OCI-M2 (cell line): ENCODE data around the gene NDUFA9.

Experiments used
- DNase-seq: peaks from one replicate; lab custom pipeline; 2025; ENCODE audit not compliant: unreplicated experiment; lab: John Stamatoyannopoulos, UW

NDUFA9 gene

DNA sequence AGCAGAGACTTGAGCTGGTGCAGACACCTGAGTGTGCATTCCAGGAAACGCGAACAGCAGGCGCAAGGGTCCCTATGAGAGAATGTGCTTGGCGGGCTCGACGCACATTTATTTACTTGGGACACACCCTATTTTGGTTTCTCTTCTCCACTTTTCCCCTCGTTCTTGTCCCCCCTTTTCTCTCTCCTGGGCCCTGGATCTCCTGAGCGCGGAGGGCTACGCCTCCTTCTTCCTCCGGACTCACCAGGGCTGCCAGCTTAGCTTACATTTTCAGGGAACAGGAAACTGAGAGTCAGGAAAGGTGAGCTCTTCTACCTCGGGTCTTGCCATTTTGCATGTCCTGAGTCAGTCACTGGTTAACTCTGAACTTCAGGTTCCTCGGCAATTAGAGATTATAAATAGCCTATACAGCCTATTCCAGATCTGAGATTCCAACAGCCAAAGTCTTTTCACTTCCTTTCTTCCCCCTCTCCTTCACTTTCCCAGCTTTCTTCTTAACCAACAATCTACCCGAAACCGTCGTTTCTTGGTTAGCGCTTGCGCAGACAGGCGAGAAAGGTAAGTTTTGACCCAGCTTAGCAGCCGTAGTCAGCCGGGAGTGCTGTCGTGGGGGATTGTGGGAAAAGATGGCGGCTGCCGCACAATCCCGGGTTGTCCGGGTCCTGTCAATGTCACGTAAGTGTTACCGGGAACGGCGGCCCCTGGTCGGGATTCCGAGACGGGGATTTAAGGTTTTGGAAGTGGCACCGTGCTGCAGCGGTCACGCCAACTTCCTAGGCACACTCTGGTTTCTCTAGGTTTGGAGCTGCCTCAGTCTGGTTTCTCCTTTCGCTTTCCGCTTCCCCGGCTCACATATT is at the start of gene NDUFA9, which contains the start of gene AKAP3:
Gene NDUFA9 (plus strand): TSS at position 614 of the 857 bp plus-strand sequence. CDS start 13 bp downstream, at position 627.
Gene AKAP3 (minus strand): TSS at position 551 of the 857 bp plus-strand sequence. CDS start 10,855 bp downstream, outside the sequence.
- peak; percentile 27 for DNase-seq

GRCh38 chr12:4603421-4603820 is 45.5 kb upstream of the NDUFA9 start:
- DNase-seq = no peak

- no peak for DNase-seq
These were observed 45.0 kb upstream of the NDUFA9 start for GRCh38 chr12:4603946-4604345.

DNA sequence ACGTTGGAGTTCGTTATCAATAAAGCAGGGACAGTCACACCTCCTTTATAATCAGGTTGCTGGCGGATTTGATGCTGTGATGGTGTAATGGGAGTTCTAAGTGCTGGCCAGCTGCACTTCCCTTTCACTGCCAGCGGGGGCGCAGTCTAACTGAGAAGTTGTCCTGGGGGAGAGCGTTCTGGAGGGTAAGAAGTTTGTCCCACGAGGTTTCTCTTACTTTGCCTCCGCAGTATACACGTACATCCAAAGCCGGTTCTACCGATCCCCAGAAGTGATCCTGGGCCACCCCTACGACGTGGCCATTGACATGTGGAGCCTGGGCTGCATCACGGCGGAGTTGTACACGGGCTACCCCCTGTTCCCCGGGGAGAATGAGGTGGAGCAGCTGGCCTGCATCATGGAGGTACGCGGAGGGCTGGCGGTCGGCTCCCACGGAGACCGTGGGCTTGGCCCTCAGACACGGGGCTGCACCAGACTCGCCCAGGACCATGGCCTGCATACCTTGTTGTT is 44.2 kb upstream of the NDUFA9 start:
- peak; percentile 19 for DNase-seq

DNA sequence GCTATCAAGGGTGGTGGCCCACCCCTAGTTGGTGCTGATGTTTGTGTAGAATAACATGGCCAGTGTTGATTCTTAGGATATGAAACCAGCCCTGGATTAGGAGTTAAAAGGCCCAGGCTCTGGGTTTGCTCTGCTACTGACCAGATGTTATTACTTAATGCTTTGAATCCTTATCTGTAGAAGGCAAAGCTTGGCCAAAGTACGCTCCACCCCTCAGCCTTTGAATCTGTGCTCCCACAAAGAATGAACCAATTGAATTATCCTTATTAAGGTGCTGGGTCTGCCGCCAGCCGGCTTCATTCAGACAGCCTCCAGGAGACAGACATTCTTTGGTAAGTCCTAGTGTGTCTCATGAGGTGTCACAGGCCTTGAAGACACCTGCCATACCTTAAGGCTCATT is 41.9 kb upstream of the NDUFA9 start:
- DNase-seq = no peak

DNA sequence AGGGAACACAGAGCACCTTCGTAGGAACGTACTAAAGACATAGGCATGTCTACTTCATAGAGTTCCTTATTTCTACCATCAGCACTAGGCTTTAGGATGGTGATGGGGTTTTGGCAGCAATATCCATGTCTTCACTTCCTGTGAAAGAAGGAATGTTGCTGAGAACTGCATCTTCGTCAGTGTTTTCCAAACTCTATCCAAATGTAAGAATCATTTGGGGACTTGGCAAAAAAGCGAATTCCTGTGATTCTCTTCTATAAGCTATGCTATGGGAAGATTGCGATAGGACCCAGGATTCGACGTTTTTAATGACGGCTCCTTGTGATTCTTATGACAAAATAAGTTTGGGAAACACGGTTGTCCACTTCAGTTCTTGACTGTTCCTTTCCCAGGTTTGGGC is 39.8 kb upstream of the NDUFA9 start:
- DNase-seq = no peak

GRCh38 chr12:4610481-4610880 is 38.4 kb upstream of the NDUFA9 start:
- no peak for DNase-seq

DNA sequence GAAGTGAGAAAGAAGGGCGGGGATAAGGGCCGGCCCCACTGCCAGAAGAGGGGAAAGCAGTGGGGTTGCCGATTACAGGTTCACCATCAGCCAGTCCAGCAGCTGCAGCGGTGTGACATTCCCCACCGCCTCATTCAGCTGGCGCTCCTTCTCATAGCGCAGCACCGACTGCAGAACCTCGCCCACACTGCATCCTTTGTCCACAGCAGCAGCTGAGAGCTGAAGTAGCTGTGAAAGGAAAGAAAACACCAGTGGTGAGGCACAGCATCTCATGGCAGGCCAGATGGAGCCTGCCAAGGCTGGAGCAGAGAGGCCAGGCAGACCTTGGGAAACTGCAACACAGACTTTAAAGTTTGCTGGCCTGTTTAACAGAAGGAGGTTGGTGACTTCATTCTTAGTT is 33.2 kb upstream of the NDUFA9 start:
- no peak for DNase-seq

GRCh38 chr12:4621511-4621910 is 27.4 kb upstream of the NDUFA9 start:
- no peak for DNase-seq

DNA sequence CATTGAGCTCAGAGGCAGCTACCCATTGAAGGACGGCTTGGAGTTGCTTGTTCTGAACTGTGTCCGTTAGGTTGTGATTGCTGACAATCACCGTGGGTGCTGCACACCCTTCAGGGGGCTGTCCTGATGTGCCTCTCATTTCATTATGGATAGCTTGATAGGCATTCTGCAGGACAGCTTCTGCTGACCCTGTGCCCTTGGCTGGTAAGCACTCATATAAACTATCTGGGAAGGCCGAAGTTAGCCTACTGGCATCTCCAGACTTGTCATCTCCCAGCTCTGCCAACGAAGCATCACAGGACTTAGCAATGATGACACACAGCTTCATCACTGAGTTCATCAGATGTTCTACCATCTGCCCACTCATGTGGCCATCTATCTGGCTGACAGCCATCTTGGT is 22.4 kb upstream of the NDUFA9 start:
- DNase-seq = no peak

- DNase-seq = no peak
These were observed 20.5 kb upstream of the NDUFA9 start for GRCh38 chr12:4628406-4628805.

DNA sequence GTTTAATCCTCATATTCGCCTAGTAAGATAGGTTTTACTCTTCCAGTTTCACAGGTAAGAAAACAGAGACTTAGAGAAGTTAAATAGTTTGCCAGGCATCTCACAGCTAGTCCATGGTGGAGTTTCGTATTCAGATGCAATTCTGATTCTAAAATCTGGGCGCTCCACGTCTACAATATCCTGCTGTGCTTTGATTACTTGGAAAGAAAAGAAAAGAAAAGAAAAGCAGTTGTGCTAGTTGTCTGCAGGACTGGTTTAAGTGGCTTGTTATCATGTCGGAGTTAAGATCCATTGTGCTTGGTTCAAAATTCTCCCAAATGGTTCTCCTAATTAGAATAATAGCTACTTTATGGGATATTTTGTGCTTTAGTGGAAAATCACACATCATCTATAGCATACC is 18.7 kb upstream of the NDUFA9 start:
- DNase-seq = no peak

GRCh38 chr12:4643747-4644146 is 5.2 kb upstream of the NDUFA9 start:
- DNase-seq = no peak

DNA sequence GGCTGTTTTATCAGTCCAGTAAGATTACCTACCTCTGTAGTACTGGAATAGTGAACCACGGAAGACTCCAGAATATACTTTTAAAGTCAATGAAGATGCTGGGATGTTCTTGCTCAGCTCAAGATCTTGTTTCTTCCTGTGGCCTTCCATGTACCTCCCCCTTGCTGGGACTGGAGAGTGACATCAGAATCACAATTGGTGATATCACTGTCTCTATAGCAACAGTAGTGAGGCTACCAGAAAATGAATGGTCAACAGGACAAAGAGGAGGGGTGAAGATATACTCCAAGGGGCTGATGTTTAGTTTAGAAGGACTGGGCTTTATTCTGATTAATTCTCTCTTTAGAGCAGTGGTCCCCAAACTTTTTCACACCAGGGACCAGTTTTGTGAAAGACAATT is 3.9 kb upstream of the NDUFA9 start:
- DNase-seq = no peak

DNA sequence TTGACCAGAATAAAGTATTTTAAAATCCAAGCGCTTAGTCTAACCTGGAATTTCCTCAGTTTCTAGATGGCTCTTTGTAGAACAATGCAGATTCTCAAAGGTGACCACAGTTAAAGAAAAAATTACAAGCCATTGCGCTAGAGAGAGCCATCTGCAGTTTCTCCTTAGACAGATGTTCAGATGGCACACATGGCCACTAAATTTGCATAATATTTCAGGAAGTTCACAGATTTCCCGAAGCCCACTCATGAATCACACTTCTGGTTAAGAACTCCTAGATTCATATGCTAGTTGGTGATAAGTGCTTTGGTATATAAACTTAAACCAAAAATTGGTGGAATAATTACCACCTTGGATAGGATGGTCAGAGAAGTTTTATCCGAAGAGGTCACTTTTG is 812 bp upstream of the NDUFA9 start:
- no peak for DNase-seq

DNA sequence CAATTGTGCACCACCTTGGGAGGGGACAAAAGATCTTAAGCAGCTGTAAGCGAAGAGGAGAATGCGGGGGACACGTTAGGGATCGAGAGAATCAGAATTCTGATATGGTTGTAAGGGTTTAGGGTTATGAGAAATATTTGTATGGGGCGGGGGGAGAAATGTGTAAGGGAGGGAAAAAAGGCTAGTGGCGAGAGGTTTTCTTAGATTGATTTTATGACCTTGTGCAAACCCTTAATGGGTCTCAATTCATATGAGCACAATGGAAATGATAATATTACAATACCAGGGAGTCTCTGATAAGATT is 396 bp downstream of the NDUFA9 start:
- DNase-seq = no peak

DNA sequence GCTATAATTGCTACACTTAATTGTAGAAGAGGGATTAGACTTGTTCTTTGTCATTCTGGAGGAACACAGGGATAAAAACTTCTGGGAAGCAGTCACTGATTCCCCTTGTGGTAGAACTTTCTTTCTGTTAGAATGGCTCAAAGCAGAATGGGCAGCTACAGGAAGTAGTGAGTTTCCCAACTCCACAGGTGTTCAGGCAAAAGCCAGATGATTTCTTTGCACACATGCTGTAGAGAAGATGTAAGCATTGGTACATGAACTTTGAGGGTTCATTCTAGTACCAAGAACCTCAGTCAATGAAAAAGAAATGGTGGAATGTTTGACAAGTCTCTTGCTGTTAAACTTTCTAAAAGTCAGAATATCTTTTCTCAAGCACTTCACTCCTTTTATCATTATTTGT is 4.3 kb downstream of the NDUFA9 start:
- DNase-seq = no peak

GRCh38 chr12:4653691-4654090 is 4.8 kb downstream of the NDUFA9 start:
- DNase-seq = no peak

GRCh38 chr12:4663971-4664505 is 15.1 kb downstream of the NDUFA9 start:
- DNase-seq = no peak

DNA sequence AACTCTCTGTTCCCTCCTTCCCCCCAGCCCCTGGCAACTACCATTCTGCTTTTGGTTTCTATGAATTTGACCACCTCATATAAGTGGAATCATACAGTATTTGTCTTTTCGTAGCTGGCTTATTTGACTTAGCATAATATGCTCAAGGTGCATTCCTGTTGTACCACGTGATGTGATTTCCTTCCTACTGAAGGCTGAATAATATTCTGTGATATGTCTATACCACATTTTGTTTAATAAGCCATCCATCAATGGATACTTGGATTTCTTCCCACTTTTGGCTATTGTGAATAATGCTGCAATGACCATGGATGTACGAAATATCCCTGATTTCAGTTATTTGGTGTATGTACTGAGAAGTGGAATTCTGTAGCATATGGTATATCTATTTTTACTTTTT is 16.3 kb downstream of the NDUFA9 start:
- DNase-seq = no peak

- no peak for DNase-seq
These were observed 30.8 kb downstream of the NDUFA9 start for GRCh38 chr12:4679711-4680110.

DNA sequence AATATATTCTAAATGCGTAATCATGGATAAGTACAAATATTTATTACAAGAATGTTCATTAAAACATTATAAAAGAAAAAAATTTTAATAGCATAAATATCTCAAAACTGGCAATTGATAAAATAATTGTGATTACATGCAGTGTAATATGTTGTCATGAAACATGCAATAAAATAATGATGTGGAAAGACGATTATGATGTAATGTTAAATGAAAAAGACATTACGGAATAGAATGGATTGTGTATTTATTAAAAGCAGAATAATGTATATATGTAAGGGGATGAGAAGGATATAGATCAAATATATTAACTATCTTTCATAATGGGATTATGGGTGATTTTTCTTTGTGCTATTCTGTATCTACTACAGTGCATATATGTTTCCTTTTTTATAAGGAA is 32.8 kb downstream of the NDUFA9 start:
- no peak for DNase-seq

DNA sequence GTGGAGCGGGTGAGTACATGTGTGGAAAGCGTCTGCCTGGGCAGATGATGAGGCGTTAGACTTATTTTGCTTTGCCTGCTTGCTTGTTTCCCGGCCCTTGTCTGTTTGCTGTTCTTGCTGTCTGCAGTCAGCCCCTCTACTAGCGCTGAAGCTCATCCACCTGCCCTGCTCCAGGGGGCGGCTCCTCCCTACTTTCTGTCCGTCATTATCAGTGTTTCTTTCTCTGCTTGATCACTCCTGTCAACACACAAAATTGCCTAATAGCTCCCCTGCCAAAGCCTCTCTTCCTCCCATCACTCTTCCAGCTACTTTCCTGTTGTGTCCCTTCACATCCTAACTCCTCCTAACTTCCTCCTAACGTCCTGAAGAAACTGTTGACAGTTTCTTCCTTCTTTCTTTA is 36.4 kb downstream of the NDUFA9 start:
- no peak for DNase-seq
